ENCODE data around the gene ALKBH4.

DNA sequence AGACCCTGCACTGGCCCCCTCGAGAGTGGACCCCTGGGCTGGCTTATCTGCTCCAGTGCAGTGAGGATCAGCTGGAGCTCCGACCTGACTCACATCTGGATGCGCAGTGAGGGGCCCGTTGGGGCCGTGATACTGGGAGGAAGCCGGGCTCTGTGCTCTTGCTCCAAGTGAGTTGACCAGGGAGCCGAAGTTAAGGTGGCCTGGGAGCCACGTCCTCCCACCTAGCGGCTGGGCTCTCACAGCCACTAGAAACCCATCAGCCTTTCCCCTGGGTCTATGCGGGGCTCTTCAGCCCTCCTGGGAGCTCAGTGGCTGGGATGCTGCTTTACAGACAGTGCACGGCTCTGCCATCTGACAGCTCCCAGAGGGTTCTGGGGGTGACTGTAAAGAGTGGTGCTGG lies 9.1 kb downstream of the ALKBH4 start:
- TF ChIP-seq POLR2AphosphoS5 (IDR thresholded peaks at IDR 0.05; ENCODE audit: insufficient read depth, low read depth, low read length) (no peak), MYC (IDR thresholded peaks at IDR 0.05; ENCODE audit: low read depth, low read length) (no peak)
- TF ChIP-seq, protein P1, sequence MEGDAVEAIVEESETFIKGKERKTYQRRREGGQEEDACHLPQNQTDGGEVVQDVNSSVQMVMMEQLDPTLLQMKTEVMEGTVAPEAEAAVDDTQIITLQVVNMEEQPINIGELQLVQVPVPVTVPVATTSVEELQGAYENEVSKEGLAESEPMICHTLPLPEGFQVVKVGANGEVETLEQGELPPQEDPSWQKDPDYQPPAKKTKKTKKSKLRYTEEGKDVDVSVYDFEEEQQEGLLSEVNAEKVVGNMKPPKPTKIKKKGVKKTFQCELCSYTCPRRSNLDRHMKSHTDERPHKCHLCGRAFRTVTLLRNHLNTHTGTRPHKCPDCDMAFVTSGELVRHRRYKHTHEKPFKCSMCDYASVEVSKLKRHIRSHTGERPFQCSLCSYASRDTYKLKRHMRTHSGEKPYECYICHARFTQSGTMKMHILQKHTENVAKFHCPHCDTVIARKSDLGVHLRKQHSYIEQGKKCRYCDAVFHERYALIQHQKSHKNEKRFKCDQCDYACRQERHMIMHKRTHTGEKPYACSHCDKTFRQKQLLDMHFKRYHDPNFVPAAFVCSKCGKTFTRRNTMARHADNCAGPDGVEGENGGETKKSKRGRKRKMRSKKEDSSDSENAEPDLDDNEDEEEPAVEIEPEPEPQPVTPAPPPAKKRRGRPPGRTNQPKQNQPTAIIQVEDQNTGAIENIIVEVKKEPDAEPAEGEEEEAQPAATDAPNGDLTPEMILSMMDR (IDR thresholded peaks at IDR 0.05; ENCODE audit: extremely low read depth in 1 of 2, insufficient read depth in 1 of 2, low read depth in 1 of 2, low read length in 2 of 2) = no peak
- TF ChIP-seq, protein P2, sequence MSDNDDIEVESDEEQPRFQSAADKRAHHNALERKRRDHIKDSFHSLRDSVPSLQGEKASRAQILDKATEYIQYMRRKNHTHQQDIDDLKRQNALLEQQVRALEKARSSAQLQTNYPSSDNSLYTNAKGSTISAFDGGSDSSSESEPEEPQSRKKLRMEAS (IDR thresholded peaks at IDR 0.05; ENCODE audit: insufficient read depth, insufficient read length) = no peak

Data from endothelial cell of umbilical vein (primary cell).